ENCODE data around the gene PNPLA1. TPM values are rescaled to one million over a fixed set of nuclear protein-coding genes. Genes with fewer than 3 reads are reported as not detected.

PNPLA1 gene
- total RNA-seq, 4 donors from 2014 or later: not detected

- no peaks in the 10 kb centered on the region for H3K4me1 ChIP-seq
- TF ChIP-seq POLR2A (IDR thresholded peaks at IDR 0.05) (no peak), CTCF (IDR thresholded peaks at IDR 0.05 in 4 of 5, conservative IDR thresholded peaks at IDR 0.05 in 1 of 5) (no peak)
- no peaks in the 10 kb centered on the region for H3K27me3 ChIP-seq
- in situ Hi-C loops (cut with MboI; ENCODE audit: low sequenced_read_pairs in 4 of 4): no loop called here
- intact Hi-C loops (cut with DNase I; ENCODE audit: low total_unique reads): loop anchor here (1.0 kb wide), 1 partner anchor 26 kb away; no protein-coding TSS in a partner anchor
- no peaks in the 10 kb centered on the region for H3K36me3 ChIP-seq
- DNase-seq (no peak), ATAC-seq (no peak)
- H3K9me3 ChIP-seq: no peaks in the 10 kb centered on the region
- no peak overlapping the region for H3K27ac ChIP-seq
- H3K4me3 ChIP-seq: no peak overlapping the region
These were observed 47.8 kb downstream of the PNPLA1 start for GRCh38 chr6:36317623-36318022.

- Histone ChIP-seq H3K4me1 (no peaks in the 10 kb centered on the region), H3K9me3 (no peaks in the 10 kb centered on the region), H3K36me3 (no peaks in the 10 kb centered on the region), H3K4me3 (no peak overlapping the region), H3K27ac (no peak overlapping the region), H3K27me3 (no peaks in the 10 kb centered on the region)
- TF ChIP-seq POLR2A (IDR thresholded peaks at IDR 0.05) (no peak), CTCF (IDR thresholded peaks at IDR 0.05 in 4 of 5, conservative IDR thresholded peaks at IDR 0.05 in 1 of 5) (no peak)
- ATAC-seq (no peak), DNase-seq (no peak)
- in situ Hi-C loops (cut with MboI; ENCODE audit: low sequenced_read_pairs in 4 of 4) (no loop called here), intact Hi-C loops (cut with DNase I; ENCODE audit: low total_unique reads) (loop anchor here (1.0 kb wide), 1 partner anchor 24 kb away; no protein-coding TSS in a partner anchor)
These were observed 49.0 kb downstream of the PNPLA1 start for GRCh38 chr6:36318690-36319435.

- no peaks in the 10 kb centered on the region for H3K36me3 ChIP-seq
- TF ChIP-seq CTCF (IDR thresholded peaks at IDR 0.05 in 4 of 5, conservative IDR thresholded peaks at IDR 0.05 in 1 of 5): no peak
- TF ChIP-seq POLR2A (IDR thresholded peaks at IDR 0.05): no peak
- in situ Hi-C loops (cut with MboI; ENCODE audit: low sequenced_read_pairs in 4 of 4) (no loop called here), intact Hi-C loops (cut with DNase I; ENCODE audit: low total_unique reads) (no loop called here)
- no peaks in the 10 kb centered on the region for H3K27me3 ChIP-seq
- H3K27ac ChIP-seq: no peak overlapping the region
- H3K4me1 ChIP-seq: no peaks in the 10 kb centered on the region
- DNase-seq (no peak), ATAC-seq (no peak)
- no peaks in the 10 kb centered on the region for H3K9me3 ChIP-seq
- H3K4me3 ChIP-seq: no peak overlapping the region
These were observed 49.5 kb downstream of the PNPLA1 start for GRCh38 chr6:36319436-36319762.

GRCh38 chr6:36319821-36320220 lies 50.0 kb downstream of the PNPLA1 start:
- DNase-seq (no peak), ATAC-seq (no peak)
- Histone ChIP-seq H3K36me3 (no peaks in the 10 kb centered on the region), H3K4me3 (no peak overlapping the region), H3K9me3 (no peaks in the 10 kb centered on the region), H3K27me3 (no peaks in the 10 kb centered on the region), H3K4me1 (no peaks in the 10 kb centered on the region), H3K27ac (no peak overlapping the region)
- TF ChIP-seq POLR2A (IDR thresholded peaks at IDR 0.05) (no peak), CTCF (IDR thresholded peaks at IDR 0.05 in 4 of 5, conservative IDR thresholded peaks at IDR 0.05 in 1 of 5) (no peak)
- in situ Hi-C loops (cut with MboI; ENCODE audit: low sequenced_read_pairs in 4 of 4): no loop called here
- intact Hi-C loops (cut with DNase I; ENCODE audit: low total_unique reads): no loop called here

GRCh38 chr6:36320475-36320874 lies 50.6 kb downstream of the PNPLA1 start:
- ATAC-seq (no peak), DNase-seq (no peak)
- Histone ChIP-seq H3K27me3 (no peaks in the 10 kb centered on the region), H3K9me3 (no peaks in the 10 kb centered on the region), H3K4me3 (no peak overlapping the region), H3K36me3 (no peaks in the 10 kb centered on the region), H3K4me1 (no peaks in the 10 kb centered on the region), H3K27ac (no peak overlapping the region)
- intact Hi-C loops (cut with DNase I; ENCODE audit: low total_unique reads): no loop called here
- TF ChIP-seq CTCF (IDR thresholded peaks at IDR 0.05 in 4 of 5, conservative IDR thresholded peaks at IDR 0.05 in 1 of 5) (no peak), POLR2A (IDR thresholded peaks at IDR 0.05) (no peak)
- in situ Hi-C loops (cut with MboI; ENCODE audit: low sequenced_read_pairs in 4 of 4): no loop called here

Data from gastrocnemius medialis (tissue), 4 donors.